Measurements from ENCODE around the gene PCDH9.

GRCh38 chr13:66560991-66561390, 669.1 kb downstream of the PCDH9 start:
- TF ChIP-seq CTCF (conservative IDR thresholded peaks at IDR 0.05; ENCODE audit: low read depth, low read length) = no peak
- no peak for TF ChIP-seq EZH2 (IDR thresholded peaks at IDR 0.05; ENCODE audit: borderline replicate concordance, low read depth, low read length, poor library complexity, severe bottlenecking)

Data from A673 (cell line).